GM18517 (cell line): ENCODE measurements around the gene PKD1L1.

Experiments used
- ATAC-seq: cut with Tn5 transposase; IDR thresholded peaks from one replicate; pipeline ENCODE4 v1.9.1; 2021; ENCODE audit warnings: mild to moderate bottlenecking, moderate library complexity; ENCODE audit not compliant: unreplicated experiment

Gene PKD1L1

DNA sequence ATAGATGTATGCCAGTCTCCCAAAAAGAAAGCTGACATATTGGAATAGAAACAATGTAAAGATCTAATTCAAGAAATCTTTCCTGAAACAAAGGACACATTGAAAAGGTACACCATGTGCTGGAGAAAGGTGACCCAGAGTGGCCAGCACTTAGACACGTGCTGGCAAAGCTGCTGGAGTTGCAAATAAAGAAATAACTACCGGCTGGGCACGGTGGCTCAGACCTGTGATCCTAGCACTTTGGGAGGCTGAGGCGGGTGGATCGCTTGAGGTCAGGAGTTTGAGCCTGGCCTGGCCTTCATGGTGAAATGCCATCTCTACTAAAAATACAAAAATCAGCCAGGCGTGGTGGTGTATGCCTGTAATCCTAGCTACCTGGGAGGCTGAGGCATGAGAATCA lies 35.9 kb downstream of the PKD1L1 start:
- ATAC-seq = no peak

GRCh38 chr7:47908720-47909119 lies 39.5 kb downstream of the PKD1L1 start:
- no peak for ATAC-seq

GRCh38 chr7:47907981-47908616 lies 40.2 kb downstream of the PKD1L1 start:
- no peak for ATAC-seq

- ATAC-seq = no peak
Observed at GRCh38 chr7:47906883-47907282, 41.4 kb downstream of the PKD1L1 start.

DNA sequence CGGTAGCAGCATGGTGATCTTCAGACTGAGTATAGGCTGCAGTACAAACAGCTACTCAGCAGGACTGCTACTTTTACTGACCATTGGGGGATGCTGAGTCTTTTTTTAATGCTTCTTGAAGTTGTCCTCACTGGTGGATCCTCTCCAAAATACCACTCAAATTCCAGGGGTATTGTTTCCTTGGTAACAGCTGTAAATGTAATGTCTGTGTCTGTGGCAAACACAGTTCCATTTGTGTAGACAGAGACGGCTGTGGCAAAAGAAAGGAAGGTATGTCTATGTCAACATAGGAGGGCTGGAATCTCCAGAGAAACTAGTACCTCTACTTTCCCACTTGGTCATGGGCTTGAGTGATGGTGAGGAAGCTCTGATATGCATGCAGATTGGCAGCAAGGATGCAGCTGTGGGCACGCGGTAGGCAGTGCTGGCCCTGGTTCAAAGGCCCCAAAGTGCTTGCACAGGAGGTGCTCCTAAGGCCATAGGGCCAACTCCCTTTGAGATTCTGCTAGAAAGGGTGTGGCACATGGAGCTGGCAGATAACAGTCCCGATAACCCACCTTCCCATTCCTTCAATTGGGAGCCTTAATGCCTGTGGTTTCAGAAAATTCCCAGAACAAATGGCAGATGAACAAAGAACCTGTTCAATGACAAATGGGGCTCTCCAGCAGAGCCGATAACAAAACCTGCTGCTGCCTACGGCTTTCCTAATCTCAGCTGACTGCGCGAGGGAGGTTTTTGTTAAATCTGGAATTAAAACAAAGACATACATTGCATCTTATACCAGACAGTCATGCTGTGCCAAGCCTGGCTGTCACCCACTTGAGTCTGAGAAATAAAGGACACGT lies 43.0 kb downstream of the PKD1L1 start:
- ATAC-seq = no peak

GRCh38 chr7:47902013-47902412 lies 46.3 kb downstream of the PKD1L1 start:
- no peak for ATAC-seq

DNA sequence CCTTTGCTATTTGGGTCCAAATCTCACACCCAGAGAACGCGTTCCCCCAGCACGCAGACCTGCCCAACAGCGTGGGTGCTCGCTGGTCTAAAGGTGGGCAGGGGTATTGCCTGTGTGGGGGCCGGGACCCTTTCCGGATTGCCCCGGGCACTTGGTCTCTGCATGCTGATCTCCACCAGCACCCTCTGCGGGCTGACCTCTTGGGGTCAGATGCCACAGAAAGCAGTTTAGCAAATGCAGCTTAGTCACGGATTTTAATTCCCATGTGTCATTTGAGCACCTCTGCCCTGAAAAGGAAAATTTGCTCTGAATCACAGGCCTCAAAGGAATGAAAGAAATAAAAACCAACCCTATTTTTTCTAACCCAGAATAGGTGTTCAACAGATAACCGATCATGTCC lies 46.7 kb downstream of the PKD1L1 start:
- no peak for ATAC-seq

DNA sequence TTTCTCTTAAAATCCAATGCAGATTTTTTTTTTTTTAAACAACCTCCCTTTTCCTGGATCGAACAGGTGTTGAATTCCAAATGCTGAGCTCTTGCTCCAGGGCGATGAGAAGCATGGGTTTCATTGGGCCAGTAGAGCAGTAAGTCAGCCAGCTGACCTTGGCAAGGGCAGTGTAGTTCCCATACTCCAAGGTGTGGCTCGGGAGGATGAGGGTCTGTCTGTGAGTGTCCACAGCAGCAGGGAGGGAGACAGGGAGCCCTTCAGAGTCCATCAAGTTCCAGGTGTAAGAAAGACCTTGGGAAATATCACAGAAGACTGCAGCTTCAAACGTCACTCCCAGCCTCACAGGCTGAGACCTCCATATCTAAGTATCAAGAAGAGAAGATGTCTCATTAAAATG lies 50.4 kb downstream of the PKD1L1 start:
- no peak for ATAC-seq

GRCh38 chr7:47896809-47897423 lies 51.4 kb downstream of the PKD1L1 start:
- ATAC-seq = no peak

- no peak for ATAC-seq
Observed at GRCh38 chr7:47895026-47895425, 53.2 kb downstream of the PKD1L1 start.

GRCh38 chr7:47893721-47894365 lies 54.4 kb downstream of the PKD1L1 start:
- no peak for ATAC-seq

DNA sequence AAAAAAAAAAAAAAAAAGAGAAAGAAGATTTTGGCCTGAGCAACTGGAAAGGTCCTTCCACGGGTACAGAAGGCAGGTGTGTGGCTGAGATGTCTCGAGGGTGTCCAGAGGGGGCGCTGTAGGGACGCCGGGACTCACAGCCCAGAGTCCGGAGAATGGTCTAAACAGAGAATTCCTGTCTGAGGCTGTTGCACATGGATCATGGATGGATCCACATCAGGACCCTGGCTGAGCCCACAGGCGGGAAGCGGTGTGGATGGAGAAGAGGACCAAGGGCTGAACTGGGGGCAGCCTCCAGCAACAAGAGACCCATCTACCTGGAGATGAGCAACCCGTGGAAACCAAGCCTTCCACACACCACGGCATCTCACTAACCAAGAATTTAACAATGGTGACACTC lies 55.0 kb downstream of the PKD1L1 start:
- no peak for ATAC-seq

DNA sequence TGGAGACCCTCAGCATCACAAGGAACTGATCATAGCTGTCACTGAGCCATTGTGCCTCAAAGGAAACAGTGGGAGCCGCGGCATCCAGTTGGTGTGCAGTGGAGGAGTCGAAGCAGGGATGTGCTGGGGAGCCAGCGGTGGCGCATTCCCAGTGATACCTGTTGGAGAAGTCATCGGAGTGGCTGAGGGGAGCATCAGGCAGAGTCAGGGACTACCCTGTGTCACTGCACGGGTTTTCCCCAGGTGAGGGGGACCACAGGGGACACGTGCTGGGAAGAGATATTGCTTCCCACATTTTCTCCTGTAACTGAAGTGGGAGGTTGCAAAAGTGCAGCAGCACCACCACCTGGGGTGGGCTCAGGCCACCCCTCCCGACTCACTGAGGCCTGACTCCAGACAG lies 57.7 kb downstream of the PKD1L1 start:
- ATAC-seq = no peak

GRCh38 chr7:47890125-47890524 lies 58.1 kb downstream of the PKD1L1 start:
- ATAC-seq = no peak

DNA sequence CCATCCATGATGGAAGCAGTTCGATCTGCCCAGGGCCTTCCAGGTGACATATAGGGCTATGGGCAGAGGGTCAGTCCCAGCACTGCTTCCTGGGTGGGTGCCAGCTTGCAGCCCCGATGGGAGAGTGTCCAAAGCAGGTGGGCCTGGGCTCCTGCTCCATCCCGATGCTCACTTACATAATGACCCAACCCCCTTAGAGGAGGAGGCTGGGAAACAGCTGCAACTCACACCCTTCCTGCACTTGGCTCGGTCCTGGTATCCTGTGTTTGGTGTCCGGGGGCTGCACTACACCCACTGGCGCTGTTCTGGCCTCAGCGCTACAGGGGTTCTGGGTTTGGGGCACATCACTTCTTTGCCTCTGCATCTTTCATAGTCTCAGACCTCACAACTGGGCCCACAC lies 58.5 kb downstream of the PKD1L1 start:
- no peak for ATAC-seq

- no peak for ATAC-seq
Observed at GRCh38 chr7:47888371-47889265, 59.6 kb downstream of the PKD1L1 start.

DNA sequence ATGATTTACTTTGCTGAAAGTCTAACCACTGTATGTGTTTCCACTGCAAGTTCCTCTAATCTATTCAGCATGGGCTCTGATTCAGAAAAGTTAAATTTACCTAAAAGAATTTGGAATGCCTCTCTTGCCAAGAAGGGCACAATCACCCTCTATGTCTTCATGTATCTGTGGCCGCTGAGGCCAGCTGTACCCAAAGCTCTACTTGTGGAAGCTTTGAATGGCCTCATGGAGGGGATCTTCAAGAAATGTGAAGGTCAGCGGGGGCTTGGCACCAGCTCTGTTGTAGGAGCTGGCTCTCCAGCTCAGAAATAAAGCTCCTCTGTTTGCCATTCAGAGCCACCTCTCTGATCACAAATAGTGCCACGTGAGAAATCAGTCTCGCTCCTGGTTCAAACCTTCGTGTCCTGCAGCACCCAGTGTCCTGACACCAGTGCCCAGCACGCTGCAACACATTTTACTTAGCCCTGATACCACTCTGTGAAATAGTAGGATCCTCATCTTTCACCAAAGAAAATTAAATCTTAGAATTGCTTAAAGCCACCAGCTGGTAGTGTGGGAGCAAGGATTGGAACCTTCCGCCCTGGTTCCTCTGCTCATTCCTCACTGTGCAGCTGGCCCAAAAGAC lies 61.1 kb downstream of the PKD1L1 start:
- no peak for ATAC-seq

DNA sequence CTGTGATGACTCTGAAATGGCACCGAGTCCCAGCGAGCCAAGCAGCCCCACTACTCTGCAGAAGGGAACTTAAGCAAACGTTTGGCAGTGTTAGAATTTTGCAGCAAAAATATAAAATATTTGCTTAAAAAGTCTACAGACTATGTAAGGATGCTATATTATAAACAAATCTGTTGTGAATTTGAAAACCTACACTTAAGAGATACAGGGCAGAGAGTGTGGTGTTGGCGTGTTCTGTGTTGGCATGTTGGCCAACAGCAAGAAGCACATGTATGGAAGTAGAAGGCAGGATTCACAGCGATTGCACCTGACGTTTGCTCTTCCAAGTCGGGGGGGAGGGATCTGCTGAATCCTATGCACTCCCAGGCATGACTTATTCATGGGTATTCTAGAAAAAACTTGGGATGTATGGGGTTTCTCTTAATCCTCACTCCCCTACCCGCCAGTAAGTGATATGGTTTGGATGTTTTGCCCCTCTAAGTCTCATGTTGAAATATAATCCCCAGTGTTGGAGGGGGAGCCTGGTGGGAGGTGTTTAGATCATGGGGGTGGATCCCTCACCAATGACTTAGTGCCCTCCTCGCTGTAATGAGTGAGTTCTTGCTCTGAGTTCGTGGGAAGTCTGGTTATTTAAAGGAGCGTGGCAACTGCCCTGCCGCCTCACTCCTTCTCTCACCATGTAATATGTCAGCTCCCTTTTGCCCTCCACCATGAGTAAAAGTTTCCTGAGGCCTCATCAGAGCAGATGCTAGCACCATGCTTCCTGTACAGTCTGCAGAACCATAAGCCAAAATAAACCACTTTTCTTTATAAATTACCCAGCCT lies 62.1 kb downstream of the PKD1L1 start:
- ATAC-seq = no peak

DNA sequence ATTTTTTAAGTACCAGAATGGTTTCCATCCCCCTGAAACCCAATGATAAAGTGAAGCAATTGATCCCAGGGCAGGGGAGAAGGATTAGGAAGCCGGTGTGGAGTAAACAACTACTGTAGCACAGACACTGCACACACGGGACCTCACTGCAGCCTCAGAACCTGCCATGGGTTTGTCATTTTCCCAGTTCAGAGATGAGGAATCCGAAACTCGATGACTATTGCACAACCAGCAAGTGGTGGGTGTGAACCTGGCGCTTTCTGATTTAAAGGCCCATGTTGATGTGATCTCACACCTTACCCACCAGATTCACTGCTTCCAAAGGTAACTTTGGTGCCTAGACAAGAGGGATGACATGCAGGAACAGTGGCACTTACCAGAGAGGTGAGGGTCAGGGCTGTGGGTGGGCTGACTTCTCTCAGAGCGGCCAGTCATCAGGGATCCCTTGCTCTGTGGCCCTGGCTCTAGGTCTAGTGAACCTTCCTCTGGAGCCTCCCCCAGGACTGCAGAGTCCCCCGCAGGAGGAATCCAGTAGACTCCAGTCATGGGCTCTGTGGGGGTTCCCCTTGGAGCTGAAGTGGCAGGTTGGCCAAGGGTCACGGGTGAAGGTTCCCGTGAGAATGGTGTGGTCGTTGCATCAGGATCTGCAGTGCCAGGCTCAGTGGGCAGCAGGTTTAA lies 62.8 kb downstream of the PKD1L1 start:
- ATAC-seq = no peak
